ENCODE measurements around the gene ERC1. TPM values are rescaled to one million over a fixed set of nuclear protein-coding genes. Genes with fewer than 3 reads are reported as not detected.

ERC1 gene
- total RNA-seq, 6 experiments from 2014 or later = 44.1 to 48.9 (median 47.9) TPM

DNA sequence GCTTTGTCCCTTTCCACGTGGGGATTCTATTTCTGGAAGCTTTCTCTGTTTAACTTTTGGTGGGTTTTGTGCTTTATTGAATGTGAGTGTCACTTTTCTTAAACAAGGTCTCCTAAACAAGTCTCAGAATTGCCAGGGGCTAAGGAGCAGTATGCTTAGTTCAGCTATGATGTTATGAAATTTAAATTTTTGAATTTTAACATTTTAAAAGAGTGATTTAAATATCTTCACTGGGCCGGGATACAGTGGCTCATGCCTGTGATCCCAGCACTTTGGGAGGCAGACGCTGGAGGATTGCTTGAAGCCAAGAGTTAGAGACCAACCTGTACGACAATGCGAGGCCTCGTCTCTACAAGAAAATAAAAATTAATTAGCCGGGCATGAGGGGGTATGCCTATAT, 276.2 kb downstream of the ERC1 start:
- no peak overlapping the region for H3K27ac Mint-ChIP-seq
- H3K27me3 Mint-ChIP-seq (ENCODE audit: insufficient read depth) = peaks cover 3% of the 10 kb centered on the region; the same call in 1 of the 2 replicates
- TF ChIP-seq, protein P1, sequence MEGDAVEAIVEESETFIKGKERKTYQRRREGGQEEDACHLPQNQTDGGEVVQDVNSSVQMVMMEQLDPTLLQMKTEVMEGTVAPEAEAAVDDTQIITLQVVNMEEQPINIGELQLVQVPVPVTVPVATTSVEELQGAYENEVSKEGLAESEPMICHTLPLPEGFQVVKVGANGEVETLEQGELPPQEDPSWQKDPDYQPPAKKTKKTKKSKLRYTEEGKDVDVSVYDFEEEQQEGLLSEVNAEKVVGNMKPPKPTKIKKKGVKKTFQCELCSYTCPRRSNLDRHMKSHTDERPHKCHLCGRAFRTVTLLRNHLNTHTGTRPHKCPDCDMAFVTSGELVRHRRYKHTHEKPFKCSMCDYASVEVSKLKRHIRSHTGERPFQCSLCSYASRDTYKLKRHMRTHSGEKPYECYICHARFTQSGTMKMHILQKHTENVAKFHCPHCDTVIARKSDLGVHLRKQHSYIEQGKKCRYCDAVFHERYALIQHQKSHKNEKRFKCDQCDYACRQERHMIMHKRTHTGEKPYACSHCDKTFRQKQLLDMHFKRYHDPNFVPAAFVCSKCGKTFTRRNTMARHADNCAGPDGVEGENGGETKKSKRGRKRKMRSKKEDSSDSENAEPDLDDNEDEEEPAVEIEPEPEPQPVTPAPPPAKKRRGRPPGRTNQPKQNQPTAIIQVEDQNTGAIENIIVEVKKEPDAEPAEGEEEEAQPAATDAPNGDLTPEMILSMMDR (IDR thresholded peaks at IDR 0.05) = no peak
- no peaks in the 10 kb centered on the region for H3K9me3 Mint-ChIP-seq
- H3K4me1 Mint-ChIP-seq (ENCODE audit: low read depth) = peaks cover 8% of the 10 kb centered on the region
- no peak overlapping the region for H3K4me3 Mint-ChIP-seq
- no peak for DNase-seq
- H3K36me3 Mint-ChIP-seq (ENCODE audit: low read depth) = peaks cover 29% of the 10 kb centered on the region; the same call in 1 of the 2 replicates

DNA sequence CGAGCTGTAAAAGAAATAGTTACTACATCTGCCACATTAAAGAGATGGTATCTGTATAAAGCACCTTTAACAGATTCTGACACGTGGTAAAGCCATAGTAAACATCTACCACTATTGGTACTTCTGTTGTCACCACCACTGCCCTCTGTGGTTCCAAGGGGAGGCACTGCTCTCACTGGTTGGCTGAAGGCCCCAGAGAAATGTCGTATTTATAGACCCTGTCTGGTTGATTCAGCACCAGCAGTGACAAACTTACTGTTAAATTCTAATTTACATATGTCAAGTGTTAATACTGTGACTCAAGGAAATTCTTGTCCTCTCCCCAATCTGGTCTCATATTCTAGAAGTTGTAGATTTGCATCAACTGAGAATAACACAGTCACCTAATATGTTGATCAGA, 281.1 kb downstream of the ERC1 start:
- TF ChIP-seq, protein P1 (IDR thresholded peaks at IDR 0.05) = no peak
- peak overlapping the region; percentile 70; the same call in 1 of the 2 replicates for H3K27ac Mint-ChIP-seq
- H3K4me3 Mint-ChIP-seq = peak overlapping the region; percentile 75; the same call in 1 of the 2 replicates
- peaks cover 7% of the 10 kb centered on the region; the same call in 1 of the 2 replicates for H3K27me3 Mint-ChIP-seq (ENCODE audit: insufficient read depth)
- H3K9me3 Mint-ChIP-seq = no peaks in the 10 kb centered on the region
- peaks cover 25% of the 10 kb centered on the region; the same call in 1 of the 2 replicates for H3K36me3 Mint-ChIP-seq (ENCODE audit: low read depth)
- H3K4me1 Mint-ChIP-seq (ENCODE audit: low read depth) = peaks cover 25% of the 10 kb centered on the region
- DNase-seq = no peak

DNA sequence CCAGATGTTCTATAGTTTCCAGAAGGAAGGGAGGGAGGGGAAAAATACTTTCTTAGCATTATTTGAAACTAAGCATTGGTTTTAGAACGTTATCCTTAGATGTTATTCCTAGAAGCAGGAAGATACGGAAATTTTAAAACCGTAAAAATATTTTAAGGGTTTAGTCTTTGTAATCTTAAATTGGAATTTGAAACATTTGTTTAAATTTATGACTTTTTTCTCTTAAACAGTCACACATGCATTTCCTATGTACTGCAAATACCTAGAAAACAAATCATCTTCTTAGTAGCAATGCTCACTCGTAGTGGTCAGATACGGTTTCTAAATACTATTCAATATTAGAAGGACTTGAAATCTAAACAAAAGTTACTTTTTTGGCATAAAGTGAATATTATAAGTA, 282.0 kb downstream of the ERC1 start:
- Mint-ChIP-seq H3K9me3 (no peaks in the 10 kb centered on the region), H3K4me1 (ENCODE audit: low read depth) (peaks cover 29% of the 10 kb centered on the region), H3K27ac (peak overlapping the region; percentile 70), H3K4me3 (peak overlapping the region; percentile 75), H3K27me3 (ENCODE audit: insufficient read depth) (peaks cover 4% of the 10 kb centered on the region; the same call in 1 of the 2 replicates), H3K36me3 (ENCODE audit: low read depth) (peaks cover 30% of the 10 kb centered on the region; the same call in 1 of the 2 replicates)
- TF ChIP-seq, protein P1 (IDR thresholded peaks at IDR 0.05) = no peak
- DNase-seq = peak; percentile 37

DNA sequence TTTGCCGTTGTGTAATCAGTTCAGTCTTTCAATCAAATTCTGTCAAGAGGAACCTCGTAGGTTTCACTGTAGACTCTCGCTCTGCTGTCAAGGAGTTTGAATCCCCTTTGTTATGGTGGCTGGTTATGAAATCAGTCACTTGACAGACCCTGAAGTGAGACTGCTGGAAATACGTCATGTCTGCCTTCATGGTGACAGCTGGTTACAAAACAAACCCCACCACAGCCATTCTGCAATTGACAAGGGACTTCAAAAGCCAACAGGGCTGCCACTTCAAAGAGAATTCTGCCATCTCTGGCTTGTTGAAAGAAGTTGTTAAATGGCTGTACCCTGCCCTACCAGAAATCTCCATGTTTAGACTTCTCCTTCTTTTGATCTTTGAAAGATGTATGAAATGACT, 286.9 kb downstream of the ERC1 start:
- no peak overlapping the region for H3K4me3 Mint-ChIP-seq
- no peaks in the 10 kb centered on the region for H3K9me3 Mint-ChIP-seq
- H3K4me1 Mint-ChIP-seq (ENCODE audit: low read depth) = peaks cover 58% of the 10 kb centered on the region
- no peak overlapping the region for H3K27ac Mint-ChIP-seq
- no peak for DNase-seq
- TF ChIP-seq, protein P1 (IDR thresholded peaks at IDR 0.05) = no peak
- peaks cover 14% of the 10 kb centered on the region; the same call in 1 of the 2 replicates for H3K36me3 Mint-ChIP-seq (ENCODE audit: low read depth)
- peaks cover 4% of the 10 kb centered on the region; the same call in 1 of the 2 replicates for H3K27me3 Mint-ChIP-seq (ENCODE audit: insufficient read depth)

DNA sequence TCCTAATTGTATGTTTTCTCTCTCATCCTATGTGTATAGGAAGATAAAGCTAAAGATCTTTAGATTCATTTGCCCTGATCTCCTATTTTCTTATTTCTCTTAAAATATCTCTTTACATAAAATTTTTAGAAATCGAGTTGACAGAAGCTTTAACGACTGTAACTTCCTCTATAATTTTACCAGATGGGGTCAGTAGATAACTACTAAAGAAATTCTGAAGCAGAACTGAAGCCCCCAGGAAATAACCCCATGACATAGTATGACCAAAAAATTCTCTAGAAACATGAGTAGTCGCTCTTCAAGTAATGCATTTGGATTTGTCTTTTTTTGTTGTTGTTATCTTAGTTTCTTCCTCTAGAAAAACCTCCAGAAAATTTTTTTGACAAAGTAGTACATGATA, 288.0 kb downstream of the ERC1 start:
- DNase-seq = no peak
- H3K27me3 Mint-ChIP-seq (ENCODE audit: insufficient read depth) = peaks cover 4% of the 10 kb centered on the region; the same call in 1 of the 2 replicates
- H3K9me3 Mint-ChIP-seq = no peaks in the 10 kb centered on the region
- TF ChIP-seq, protein P1 (IDR thresholded peaks at IDR 0.05) = peak; percentile 29; the same call in 1 of the 2 replicates
- no peak overlapping the region for H3K27ac Mint-ChIP-seq
- H3K4me3 Mint-ChIP-seq = no peak overlapping the region
- H3K36me3 Mint-ChIP-seq (ENCODE audit: low read depth) = peaks cover 14% of the 10 kb centered on the region; the same call in 1 of the 2 replicates
- peaks cover 58% of the 10 kb centered on the region for H3K4me1 Mint-ChIP-seq (ENCODE audit: low read depth)

Data from HFFc6 (cell line).